Activated CD4-positive, alpha-beta T cell treated with anti-CD3 and anti-CD28 coated beads, Interleukin-2, Interleukin-4, amounts not matched to agents 100 ng/mL and 50 ng/mL, durations not matched to agents 16 hours and 8 hours (primary cell): ENCODE measurements around the gene ABLIM1.

Source experiments
- DNase-seq: peaks from one replicate; pipeline ENCODE4 v3.0.0-alpha.2; 2020; ENCODE audit warnings: low spot score

The ABLIM1 gene

DNA sequence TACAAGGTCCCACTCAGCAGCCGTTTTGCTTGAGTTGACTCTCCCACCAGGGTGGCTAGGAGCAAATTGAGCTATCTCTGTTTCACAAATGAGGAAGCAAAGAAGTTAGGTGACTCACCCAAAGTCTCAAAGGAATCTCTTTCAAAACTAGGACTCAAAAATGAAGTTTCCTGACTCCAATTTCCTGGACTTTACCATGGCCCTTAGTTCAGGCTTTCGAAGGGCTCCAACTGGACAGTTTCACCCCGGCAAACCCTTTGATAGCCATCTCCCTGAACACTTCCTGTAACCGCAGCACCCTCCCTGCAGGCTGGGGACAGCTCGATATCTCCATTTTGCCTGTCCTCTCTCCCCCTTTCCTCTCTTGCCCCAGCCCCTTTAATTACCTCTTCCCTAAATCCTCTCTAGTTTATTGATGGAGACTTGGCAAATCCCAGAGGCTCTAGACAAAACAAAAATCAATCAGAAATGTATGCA lies 249.1 kb downstream of the ABLIM1 start:
- no peak for DNase-seq

DNA sequence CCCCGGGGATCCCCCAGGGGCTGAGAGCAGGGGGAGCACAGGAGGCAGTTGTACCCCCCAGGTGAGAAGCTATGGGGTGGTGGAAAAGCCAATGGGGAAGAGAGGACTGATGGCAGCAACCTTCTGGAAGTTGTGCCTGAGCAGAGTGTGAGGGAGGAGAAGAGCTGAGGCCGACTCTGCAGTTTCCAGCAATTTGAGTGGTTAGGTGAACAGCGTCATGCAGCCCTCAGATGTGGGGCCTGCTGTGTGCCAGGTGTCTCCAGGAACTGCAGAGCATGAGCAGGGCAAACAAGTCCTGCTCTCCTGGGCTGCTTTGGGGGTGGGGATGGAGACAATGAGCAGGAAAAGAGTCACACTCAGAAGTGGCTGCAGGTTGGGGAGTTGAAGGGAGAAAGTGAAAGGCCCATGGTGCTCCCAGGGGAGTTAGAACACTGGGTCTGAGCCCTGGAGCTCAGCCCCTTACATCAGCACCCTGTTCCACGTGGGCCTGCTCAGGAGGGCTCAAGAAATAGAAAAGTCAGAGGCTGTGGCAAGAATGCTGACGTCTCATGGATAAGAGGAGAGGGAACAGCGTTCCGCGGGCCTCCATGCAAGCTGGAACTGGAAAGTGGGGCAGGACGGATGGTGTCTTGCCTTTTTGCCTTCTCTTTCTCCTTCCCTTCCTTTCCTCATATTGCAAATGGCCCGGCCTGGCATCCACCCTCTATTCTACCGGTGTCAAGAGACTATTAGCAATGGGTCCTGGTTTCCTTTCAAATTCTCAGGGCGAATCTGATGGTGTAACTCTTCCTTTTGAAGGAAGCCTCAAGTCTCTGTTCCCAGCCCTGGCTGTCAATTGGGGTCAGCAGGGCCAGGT lies 249.7 kb downstream of the ABLIM1 start:
- DNase-seq = no peak

DNA sequence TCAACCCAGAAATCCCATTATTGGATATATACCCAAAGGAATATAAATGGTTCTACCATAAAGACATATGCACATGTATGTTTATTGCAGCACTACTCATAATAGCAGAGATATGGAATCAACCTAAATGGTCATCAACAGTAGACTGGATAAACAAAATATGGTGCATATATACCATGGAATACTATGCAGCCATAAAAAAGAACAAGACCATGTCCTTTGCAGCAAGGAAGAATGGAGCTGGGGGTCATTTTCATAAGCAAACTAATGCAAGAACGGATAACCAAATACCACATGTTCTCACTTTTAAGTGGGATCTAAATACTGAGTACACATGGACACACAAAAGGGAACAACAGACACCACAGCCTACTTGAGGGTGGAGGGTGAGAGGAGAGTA lies 251.6 kb downstream of the ABLIM1 start:
- DNase-seq = no peak

DNA sequence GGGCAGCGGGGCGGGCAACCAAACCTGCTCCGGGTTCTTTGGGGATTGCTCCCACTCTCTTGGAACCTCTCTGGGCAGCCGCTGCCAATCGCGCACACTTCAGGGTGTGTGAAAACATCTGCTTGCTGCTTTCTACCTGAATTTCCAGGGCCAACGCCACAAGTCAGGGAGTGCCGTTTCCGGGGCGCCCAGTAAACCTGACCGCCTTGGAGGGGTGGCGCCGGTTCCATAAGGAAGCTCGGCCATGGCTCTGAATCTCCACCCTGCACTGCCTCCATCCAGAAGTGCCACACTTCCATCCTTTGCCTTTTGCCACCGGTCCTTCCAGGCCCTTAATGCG lies 253.1 kb downstream of the ABLIM1 start:
- DNase-seq = no peak

DNA sequence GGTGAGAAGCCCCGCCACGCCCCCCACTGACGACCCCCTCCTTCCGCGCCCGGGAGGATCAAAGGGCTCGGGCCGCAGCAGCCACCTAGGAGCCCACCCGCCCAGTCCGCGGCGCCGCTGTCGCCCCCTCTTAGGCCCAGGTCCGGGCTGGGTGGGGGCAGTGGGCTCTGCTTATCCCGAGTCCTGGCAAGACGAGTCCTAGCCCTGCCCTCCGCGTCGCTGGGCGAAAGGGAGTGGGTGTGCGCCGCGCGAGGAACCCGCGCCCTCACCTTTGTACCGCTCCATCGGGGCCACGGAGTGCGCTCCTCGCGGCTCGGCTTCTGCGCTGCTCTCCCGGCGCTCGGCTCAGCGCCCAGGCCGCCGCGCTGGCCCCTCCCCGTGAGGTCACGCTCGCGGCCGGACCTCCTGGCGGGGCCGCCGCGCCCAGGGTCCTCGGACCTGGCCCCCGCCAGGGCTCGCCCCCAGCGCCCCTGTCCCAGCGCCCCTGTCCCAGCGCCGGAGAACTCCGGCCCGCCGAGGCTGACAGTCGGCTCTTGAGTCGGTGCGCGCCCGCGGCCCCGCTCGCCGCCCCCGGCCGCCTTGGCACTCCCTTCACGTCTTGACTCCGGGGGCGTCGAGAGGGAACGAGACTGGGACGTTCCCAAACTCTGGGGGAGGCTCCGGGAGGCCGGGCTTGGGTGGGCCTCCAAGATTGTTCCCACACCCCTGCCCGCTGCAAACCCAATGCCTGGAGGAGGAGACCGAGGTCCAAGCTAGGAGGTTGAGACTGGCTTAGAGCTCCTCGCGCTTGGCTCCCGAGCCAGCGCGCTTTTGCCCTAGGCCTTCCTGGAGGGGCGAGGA lies 253.7 kb downstream of the ABLIM1 start, which contains the start of gene AFAP1L2:
AFAP1L2 (minus strand) TSS at position 332 of the 840 bp plus-strand sequence; CDS start at position 285, 47 bp downstream.
- no peak for DNase-seq

DNA sequence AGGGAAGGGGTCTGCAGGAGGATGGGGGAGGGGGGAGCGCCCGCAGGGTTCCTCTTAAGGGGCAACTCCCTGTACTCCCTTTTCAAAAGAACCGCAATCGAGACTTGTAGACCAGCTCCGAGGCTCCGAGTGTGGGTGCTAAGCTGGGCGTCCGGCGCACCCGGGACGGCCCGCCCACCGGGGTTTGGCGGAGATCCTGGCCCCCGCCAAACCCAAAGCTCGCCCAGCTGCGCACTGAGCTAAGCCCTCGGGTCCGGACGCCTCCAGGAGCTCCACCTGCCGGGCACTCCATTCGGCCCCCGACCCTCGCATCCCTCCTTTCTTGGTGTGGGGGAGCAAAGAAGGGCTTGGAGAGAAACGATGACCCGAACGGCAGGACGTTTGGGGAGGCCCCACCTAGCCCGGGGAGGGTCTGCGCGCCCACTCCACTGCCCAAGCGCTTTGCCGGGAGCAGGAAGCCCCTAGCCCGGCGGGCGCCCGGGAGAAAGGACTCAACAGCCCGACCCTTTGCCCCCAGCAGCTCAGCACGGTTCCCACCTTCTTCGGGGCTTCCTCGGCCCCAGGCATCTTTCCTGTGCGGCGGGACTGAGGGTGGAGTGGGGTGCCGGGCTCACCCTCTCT lies 254.4 kb downstream of the ABLIM1 start:
- DNase-seq = no peak

DNA sequence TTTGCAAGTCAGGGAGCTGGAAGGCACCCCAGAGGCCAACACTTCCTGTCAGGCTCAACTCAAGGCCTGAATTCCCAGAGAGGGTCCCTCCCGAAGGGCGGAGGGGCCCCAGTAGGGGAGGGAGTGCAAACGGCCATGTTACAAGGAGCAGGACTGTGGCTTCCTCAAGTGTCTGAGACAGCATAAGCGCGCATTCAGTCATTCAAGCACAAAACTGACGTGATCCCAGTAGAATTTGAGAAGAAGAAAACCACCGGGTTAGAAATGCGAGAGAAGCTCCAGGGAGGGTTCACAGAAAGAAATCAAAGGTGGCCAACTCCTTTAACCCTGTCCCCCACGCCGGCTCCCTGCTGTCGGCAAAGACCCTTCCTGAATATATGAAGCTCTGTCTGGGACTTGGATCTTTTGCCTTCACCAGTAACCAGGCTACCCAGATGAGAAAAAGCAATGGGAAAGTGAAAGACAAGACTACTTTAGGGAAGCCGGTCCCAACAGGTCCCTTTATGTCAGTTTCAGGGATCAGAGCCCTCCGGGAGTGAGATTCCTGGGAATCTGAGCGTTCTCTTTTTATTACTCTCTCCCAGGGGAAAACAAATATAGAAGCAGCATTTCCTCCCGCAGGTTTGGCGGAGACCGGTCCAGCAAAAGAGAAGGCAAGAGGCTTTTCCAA lies 255.1 kb downstream of the ABLIM1 start:
- DNase-seq = no peak

DNA sequence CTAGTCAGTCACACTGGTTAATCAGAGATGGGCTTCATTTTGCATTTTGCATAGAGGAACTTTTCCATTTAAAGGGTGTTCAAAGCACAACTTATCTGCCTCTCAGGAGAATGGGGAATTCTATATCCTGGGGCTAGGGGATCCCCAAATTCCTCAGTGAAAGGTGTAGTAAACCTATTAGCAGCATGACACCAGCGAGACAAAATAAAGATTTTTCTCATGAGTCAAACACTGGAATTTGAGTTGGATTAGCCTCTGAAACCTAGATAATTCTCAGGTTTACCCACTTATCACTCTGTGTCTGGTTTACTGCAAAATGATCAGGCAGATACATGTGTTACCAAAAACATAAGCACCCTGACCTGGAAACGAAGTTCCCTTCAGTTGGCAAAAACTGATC lies 255.8 kb downstream of the ABLIM1 start:
- no peak for DNase-seq

DNA sequence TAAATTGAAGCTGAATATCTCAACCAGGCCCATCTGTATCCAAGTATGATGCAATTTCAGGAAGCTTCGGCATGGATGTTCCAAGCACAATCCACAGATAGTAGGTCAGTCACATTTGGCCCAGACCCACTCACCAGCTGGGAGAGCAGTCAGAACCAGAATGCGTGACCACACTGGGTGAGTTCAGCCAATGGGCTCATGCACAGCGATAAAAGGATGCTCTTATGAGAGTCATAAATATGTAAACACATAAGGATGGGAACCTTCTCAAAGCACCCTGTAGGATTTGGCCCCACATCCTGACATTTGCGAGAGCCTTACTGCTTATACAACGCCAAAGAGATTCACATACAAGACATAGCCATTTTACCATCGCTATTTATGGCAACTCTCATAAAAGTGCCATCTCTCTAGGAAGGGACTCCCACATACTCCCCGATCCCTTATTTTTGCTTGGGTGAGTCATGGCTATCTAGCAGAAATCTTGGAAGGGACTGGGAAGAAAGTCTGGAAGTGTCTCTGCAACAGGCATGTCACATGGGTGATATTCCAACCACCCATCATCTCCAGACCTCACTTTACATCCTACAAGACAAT lies 256.8 kb downstream of the ABLIM1 start:
- DNase-seq = no peak

DNA sequence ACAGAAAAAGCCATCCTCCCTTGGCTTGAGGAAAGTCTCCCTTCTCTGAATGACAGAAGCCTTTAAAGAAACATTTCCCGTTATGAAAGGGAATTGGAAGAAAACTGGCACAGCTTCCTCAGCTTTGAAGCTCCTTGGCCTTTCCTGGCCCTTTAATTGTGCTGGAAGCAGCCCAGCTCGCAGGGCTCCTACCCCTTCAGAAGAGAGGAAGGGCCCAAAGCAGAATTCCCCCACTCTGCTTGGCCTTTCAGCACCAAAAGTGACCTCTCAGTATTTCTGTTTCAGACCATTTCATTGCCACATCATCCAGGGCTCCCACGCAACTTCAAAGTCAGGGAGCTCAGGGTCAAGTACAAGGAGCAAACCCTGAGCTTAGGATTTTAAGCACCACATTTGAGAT lies 258.0 kb downstream of the ABLIM1 start:
- no peak for DNase-seq

DNA sequence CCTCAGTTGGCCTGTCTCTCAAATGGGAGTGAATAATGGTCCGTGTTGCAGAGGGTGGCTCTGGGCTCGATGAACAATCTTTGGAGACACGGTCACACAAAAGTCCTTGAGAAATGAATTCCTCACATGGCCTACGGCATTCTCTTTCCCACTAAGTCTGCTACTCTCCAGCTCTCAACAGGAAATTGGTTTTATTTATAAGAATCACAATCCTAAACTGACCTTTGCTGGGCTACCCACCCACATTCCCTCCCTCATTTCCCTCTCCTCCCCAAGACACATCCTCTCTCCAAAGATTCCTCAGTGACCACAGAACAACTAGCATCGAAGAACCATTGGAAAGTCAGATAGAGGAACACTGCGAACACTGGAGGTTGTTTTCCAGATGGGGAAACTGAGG lies 258.5 kb downstream of the ABLIM1 start:
- DNase-seq = no peak

DNA sequence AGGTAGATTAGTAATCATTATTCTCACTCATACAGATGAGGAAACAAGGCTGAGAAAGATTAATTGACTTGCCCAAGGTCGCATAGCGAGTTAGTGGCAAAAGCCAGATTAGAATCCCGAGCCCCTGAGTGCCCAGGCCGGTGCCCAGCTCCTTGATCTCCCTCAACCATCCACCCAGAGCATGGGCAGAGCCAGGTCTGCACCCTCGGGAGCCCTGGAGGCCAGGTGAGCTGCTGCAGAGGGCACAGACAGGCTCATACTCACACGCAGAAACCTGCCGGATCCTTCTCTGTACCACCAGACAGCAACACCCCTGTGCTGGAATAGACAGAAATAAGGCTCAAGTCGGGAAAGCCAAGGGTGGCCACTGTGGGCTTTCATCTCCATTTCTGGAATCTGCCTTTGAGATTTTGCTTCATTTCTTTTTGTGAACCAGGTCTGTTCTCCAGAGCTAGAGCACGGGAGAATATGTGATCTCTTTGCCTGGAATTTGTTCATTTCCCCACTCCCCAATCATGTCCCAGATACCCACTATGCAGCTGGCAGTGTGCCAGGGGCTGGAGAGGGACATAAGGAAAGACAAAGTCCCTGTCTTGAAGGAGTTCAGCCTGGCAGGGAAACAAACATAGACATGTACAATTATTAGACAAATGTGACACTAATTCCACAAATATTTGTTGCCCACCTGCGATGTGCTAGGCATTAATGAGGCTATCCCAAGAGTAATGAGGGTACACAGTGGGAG lies 259.3 kb downstream of the ABLIM1 start:
- no peak for DNase-seq

DNA sequence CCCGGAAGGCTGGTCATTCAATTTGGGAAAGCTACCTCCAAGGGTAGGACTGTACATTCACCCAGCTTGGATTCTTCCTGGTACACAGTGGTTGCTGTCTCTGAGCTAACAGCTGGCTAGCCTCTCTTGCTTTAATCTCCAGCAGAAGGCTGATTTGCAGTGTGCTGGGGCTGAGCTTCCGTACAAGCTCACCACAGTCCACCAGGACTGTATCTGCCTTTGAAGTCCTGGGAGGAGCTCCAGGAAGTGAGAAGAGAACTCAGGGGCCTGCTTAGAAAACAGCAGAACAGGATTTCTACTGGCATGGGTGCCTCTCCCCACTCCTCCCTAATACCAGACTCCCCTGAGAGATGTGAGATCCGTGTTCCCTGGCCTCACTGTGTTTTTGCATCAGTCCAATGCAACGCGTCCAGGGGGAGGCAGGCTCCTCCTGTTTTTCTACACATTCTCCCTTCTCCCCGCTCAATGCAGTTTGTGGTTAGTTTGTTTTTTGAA lies 260.4 kb downstream of the ABLIM1 start:
- no peak for DNase-seq

DNA sequence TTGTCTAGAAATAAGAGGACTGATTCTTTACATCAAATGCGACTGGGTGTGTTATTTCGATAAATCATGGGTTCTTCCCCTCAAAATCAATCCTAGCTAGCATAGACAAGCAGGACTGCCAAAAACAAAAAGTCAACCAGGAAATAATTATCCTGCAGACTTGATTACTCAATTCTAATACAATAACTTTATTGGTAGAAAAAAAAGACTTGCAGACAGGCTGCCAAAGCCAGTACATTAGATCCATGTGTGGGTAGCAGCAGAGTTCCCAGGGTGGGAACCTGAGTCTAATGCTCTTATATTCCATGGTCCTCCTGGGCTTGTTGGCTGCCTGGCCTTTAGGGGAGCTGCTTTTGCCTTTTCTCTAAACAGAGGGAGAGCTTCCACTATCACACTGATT lies 261.6 kb downstream of the ABLIM1 start:
- no peak for DNase-seq

DNA sequence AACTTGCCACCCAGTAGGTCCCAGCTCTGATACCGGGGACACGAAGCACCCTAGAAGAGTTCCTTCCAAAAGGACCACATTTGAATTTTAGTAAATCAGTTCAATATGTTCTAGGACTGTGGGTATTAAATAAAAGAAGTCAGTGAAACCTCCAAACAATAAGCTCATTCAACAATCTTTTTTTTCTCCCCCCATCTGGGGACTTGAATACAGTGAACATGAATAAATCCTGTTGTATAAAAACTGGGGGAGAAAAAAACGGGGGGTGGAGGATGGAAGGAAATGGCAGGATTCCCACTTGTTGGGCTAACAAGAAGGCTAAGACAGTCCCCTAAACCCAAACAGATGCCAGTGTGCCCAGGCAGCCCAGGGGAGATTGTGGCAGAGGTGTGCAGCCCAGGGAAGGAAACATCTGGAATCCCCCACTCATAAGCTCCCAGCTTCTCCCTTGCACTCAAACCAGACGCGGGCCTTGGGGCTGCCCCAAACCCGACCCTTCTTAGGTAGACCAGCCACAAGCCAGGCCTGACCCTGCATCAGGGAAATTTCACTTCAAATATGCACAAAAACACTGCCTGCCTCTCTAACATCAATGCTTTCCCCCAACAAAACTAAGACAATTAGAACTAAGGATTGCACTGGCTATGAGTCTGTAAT lies 262.6 kb downstream of the ABLIM1 start:
- no peak for DNase-seq

DNA sequence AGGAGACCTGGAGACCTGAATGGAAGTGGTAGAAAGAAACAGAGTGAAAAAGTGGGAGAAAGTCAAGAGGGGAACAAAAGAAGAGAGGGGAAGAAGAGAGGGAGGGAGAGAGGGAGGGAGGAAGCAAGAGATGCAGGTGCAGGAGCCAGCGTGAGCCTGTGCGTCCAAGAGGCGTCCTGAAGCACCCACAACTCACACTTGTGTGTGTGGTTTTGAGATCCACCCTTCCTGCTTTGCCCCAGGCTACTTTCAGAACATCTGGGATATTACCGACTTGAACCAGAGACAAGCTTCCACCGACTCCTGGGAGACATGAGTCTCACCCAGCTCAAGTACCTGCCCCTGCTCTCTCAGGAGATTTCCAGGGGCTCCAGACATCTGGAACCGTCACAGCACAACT lies 263.5 kb downstream of the ABLIM1 start:
- no peak for DNase-seq

DNA sequence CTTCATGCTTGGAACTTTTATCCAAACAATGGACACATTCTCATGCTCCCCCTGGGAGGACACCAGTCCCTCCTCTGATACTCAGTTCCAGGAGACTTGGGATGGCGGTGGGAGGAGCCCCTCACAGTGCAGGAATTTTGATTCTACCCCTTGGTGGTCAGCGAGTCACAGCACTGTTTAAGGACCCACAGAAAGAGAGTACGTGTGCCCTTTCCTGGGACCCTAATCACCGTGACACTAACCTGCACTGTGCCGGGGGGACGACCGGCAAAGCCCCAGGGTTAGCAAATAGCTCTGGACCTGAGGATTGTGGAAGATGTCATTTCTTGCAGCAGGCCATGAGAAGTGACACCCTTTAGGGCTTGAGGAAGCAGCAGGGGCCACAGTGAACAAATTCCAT lies 264.2 kb downstream of the ABLIM1 start:
- no peak for DNase-seq

DNA sequence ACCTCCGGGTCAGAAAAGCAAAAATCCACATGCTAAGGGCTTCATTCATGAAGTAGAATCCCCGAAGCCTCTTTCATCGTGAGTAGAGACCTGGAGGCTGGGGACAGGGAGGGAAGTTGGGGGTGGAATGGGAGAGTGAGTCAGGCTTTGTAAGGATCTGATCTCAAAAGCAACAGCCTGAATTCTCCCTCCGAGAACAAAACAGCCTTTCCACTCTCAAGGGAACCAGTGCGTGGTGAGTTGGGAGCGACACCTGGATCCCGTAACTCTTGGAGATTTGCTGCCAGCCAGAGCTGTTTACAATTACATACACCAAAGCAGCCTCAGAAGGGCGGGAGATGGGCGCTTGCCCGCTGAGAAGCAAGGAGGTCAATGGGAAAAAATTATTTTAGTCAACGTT lies 264.6 kb downstream of the ABLIM1 start:
- no peak for DNase-seq

DNA sequence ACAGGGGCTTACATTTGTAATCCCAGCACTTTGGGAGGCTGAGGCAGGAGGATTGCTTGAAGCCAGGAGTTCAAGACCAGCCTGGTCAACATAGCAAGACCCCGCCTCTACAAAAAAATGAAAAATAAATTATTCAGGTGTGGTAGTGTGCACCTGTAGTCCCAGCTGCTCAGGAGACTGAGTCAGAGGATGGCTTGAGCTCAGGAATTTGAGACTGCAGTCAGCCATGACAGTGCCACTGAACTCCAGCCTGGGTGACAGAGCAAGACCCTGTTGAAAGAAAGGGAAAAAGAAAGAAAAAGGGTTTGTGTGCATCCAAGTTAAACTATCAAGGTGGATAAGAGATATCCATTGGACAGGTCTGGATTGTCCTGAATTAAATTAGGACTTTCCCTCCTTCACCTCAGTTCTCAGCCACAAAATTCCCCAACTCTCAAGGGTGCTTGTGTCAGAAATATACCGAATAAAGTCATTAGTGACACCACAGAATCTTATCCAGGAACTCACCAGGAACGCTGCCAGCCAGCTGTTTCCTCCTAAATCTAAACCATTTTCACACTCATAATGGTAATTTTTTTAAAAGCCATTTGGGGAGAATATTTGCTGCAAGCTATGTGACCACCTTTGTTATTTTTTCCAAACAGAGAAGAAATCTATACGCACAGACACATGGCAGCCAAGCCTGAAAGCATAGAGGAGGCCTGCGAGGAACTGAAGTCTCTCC lies 265.8 kb downstream of the ABLIM1 start:
- DNase-seq = no peak

DNA sequence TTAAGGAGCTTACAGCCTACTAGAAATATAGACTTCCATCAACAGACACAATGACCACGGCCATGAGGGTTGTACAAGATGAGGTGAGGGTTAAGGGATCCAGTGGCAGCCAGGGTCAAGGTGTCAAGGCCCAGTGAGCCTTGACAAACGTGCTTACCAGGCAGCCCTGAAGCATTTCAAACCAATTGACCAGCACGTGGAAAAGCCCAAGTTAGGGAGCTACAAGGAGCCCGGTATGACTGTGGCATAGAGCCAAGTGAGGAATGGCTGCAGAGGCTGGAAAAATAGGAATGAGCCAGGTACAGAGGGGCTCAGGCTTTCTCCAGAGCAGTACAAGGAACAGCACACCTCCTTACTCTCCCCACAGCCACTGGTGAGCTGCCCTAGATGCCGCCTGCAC lies 266.5 kb downstream of the ABLIM1 start:
- DNase-seq = no peak
